GM20431 (cell line): ENCODE results near the gene TBC1D25.

Source experiments
- in situ Hi-C: fragments of 300-500 bp; cut with MseI, MboI; formaldehyde crosslinking; loops from one replicate; pipeline ENCODE4 v1.15.0; 2020; ENCODE audit warnings: low sequenced_read_pairs; ENCODE audit not compliant: unreplicated experiment

TBC1D25 gene

DNA sequence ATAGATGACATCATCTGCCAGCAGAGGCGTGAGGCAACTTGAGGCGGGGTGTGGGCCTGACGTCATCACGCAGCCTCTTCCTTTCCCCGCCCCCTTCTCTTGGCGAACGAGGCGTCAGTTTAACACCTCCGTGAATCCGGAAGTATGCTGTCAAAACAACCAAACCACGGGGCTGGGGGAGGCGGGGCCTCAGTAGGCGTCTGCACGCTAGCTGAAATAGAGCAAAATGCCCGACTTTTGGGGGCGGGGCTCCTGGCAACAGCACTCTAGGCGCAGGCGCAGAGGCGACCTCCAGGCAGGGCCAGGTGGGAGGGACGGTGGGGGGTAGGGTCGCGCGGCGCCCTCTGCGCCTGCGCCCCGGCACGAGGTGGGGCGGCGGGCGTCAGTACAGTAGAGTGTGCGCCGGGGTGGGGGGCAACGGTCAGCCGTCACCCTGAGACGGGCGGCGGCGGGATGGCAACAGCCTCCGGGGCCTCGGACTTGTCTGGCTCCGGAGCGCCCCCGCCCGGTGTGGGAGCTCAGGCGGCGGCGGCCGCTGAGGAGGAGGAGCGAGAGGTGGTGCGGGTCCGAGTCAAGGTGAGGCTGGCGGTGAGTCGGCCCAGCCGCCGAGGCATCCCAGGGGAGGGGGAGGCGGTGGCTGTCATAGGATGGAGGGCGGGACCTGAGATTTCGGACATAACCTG, at the start of gene TBC1D25:
Gene TBC1D25 (plus strand): TSS at position 370 of the 683 bp plus-strand sequence. CDS start 84 bp downstream, at position 454.
- in situ Hi-C loops: no loop called here

DNA sequence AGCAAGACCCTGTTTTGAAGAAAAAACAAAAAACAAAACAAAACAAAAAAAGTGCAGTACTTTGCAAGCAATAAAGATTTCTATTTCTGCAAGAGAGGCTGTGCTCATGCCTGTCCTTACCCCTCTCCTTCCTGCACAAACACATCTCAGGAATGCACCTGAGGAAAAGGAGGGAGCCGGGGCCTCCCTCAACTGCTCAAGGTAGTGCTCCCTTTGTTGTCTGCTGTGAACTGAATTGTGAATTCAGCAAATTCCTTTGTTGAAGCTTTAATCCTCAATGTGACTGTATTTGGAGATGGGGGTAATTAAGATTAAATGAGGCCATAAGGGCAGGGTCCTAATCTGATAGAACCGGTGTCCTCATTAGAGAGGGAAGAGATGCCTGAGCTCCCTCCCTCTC, 49.6 kb upstream of the TBC1D25 start:
- in situ Hi-C loops: no loop called here

DNA sequence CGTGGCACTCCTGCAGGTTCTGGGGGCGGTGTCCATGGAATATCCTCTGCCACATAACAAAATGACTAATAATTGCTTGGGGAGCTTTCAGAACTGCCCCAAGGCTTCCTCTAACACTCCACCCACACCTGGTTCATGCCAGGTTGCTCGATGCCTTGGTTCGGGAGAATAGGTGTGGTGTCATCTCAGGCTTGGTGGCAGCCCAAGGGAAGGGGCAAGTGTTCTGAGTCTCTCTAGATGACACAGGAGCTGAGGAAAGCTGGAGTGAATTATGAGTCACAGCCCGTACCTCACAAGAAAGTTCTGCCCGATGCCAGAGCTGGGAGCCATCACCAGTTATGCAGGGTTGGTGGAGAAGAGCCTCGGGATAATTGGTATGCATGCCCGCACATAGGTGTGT, 48.9 kb upstream of the TBC1D25 start:
- in situ Hi-C loops: no loop called here

- in situ Hi-C loops: no loop called here
Observed at GRCh38 chrX:48491809-48492208, 47.7 kb upstream of the TBC1D25 start.

GRCh38 chrX:48492293-48492910, 47.1 kb upstream of the TBC1D25 start:
- in situ Hi-C loops: no loop called here

GRCh38 chrX:48493890-48494364, 45.6 kb upstream of the TBC1D25 start:
- in situ Hi-C loops: no loop called here

GRCh38 chrX:48496660-48497059, 42.9 kb upstream of the TBC1D25 start:
- in situ Hi-C loops: no loop called here

GRCh38 chrX:48497871-48498270, 41.6 kb upstream of the TBC1D25 start:
- in situ Hi-C loops: no loop called here

DNA sequence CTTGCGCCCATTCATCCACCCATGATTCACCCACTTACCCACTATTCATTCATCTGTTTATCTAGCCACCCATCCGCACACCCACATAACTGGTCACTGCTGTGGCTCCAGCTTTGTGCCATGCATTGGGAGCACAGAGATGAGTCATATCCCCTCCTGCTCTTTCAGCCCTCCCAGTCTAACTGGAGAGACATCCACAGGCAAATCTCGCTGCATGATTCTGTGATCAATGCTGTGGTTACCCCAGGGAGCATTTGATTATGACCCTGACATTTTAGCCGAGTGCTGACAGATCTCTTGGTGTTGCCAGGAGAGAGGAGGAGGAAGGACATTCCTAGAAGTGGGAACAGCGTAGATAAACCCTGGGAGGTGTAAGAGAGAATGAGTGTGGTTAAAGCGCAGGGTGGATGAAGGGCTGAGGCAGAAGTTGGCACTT, 41.1 kb upstream of the TBC1D25 start:
- in situ Hi-C loops: no loop called here

DNA sequence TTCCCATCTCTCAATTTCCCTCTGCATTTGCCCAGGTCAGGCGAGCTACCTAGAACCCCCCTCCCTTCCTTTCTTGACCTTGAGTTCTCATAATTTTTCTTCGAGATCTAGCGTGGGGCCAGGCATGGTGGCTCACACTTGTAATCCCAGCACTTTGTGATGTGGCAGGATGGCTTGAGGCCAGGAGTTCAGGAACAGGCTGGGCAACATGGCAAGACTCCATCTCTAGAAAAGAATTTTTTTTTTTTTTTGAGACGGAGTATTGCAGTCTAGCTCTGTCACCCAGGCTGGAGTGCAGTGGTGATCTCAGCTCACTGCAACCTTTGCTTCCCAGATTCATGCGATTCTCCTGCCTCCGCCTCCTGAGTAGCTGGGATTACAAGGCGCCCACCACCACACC, 35.3 kb upstream of the TBC1D25 start:
- in situ Hi-C loops: no loop called here

DNA sequence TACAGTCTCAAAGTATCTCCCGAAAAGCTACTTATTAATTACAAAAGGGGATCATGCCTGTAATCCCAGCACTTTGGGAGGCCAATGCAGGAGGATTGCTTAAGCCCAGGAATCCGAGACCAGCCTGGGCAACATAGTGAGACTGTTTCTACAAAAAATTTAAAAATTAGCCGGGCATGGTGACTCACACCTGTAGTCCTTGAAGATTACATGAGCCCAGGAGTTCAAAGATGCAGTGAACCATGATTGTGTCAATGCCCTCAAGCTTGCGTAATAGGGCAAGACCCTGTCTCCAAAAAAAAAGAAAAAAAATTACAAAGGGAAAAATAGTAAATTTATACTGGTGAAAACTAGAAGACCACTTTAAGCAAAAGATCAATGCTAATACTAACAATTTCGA, 34.0 kb upstream of the TBC1D25 start:
- in situ Hi-C loops: no loop called here

DNA sequence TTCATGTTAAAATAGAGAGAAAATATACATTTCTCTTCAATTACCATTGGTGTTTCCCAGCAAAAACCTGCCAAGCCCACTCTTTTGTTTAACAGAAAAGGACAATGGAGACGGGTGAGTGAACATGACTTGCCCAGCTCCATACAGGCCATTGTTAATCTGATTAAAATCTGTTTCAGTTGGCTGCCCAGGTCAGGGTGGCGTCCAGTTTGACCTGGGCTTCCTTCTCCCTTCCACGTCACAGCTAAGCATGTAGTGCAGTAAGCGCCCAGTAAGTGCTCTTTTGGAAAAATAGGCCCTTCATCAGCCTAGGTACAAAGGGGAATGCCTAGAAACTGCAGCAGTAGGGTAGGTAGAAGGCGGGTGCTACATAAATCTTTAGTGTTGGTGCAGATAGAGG, 32.3 kb upstream of the TBC1D25 start:
- in situ Hi-C loops: no loop called here

DNA sequence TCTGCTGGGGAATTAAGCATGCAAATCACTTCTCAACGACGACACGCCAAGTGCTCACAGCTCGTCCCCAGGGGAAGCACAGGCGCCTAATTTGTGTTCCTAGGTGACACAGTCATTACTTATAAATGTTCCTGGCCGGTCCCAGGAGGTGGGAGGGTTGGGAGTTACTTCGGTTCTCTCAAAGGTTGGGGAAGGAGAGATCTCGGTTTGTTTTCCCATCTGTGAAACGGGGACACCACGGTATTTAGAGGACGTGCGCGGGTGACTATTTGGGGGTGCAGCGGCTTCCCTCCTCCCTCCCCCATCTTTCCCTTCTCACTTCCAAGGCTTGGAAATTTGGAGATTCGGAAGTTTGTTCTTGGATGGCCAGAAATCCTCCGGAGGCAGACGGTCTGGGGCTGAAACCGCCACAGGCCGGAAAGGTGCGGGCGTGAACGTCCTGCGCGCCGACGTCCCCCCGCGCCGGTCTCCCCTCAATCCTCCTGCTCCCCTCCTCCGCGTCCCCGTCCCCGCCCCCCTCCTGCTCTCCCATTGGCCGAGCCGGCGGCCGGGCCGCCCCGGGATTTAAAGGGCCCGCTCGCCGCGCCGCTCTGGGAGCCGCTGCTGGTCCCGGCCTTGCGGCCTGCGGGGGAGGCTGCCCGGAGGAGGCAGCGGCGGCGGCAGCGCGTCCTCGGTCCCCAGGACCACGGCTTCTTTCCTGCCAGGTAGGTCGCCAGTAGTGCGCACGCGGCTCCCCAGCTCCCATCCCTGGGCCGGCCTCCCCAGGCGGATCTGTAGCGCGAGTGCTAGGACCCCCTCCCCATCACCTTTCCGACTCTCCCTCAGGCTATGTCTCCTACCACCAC, 30.9 kb upstream of the TBC1D25 start, which contains the start of gene PORCN:
Gene PORCN (plus strand): TSS at position 593 of the 845 bp plus-strand sequence. CDS start 829 bp downstream, outside the sequence.
- in situ Hi-C loops: no loop called here

GRCh38 chrX:48509245-48509590, 30.3 kb upstream of the TBC1D25 start:
- in situ Hi-C loops: no loop called here

GRCh38 chrX:48509619-48510018, 29.9 kb upstream of the TBC1D25 start:
- in situ Hi-C loops: no loop called here

- in situ Hi-C loops: no loop called here
Observed at GRCh38 chrX:48511560-48511959, 28.0 kb upstream of the TBC1D25 start.

DNA sequence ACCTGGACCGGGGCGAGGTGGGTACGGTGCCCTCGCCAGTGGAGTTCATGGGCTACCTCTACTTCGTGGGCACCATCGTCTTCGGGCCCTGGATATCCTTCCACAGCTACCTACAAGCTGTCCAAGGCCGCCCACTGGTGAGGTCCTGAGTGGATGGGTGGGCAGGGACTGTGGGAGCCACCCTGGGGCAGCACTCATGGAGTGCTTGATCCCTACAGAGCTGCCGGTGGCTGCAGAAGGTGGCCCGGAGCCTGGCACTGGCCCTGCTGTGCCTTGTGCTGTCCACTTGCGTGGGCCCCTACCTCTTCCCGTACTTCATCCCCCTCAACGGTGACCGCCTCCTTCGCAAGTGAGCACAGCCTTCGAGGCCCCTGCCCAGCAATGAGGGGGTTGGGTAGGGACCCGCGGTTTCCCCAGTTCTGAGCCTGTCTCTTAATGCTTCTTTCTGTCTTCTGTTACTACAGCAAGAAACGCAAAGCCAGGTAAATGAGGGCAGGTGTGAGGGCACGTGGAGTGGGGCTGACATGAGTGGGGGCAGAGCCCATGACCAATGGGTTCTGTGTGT, 27.1 kb upstream of the TBC1D25 start:
- in situ Hi-C loops: no loop called here

GRCh38 chrX:48513670-48514069, 25.8 kb upstream of the TBC1D25 start:
- in situ Hi-C loops: no loop called here

DNA sequence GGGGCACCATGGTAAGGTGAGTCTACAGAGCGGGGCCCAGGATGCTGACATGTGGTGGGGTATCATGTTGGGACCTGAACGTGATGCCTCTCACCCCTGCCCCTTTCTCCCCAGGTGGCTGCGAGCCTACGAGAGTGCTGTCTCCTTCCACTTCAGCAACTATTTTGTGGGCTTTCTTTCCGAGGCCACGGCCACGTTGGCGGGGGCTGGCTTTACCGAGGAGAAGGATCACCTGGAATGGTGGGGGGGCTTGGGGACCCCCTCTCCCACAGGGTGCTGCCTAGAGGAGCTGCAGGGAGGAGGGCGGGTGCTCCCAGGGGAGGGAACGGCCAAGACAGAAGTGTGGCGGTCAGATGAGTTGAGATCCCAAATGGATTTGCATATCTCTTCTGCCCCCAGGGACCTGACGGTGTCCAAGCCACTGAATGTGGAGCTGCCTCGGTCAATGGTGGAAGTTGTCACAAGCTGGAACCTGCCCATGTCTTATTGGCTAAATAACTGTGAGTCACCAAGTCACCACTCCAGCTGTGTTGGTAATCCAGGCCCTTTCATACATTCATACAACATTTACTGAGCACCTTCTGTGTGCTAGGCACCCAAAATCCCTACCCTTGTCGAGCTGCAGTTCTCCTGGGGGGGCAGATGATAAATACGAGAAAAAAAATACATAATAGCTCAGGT, 25.2 kb upstream of the TBC1D25 start:
- in situ Hi-C loops: no loop called here

GRCh38 chrX:48514868-48515460, 24.6 kb upstream of the TBC1D25 start:
- in situ Hi-C loops: no loop called here
